ENCODE results near the gene KLF6.

KLF6 gene

GRCh38 chr10:3784510-3785250 is at the start of gene KLF6:
Gene KLF6 (minus strand): TSS chr10:3785209. CDS start chr10:3785014, 195 bp downstream.
- peaks cover 52% of the 10 kb centered on the region for H3K36me3 Mint-ChIP-seq
- H3K9me3 Mint-ChIP-seq: peaks cover 5% of the 10 kb centered on the region
- peak within 1 kb of the TSS; percentile 89 for H3K4me3 Mint-ChIP-seq
- no peaks in the 10 kb centered on the region for H3K27me3 Mint-ChIP-seq
- peak; percentile 10 for ATAC-seq
- peaks cover 43% of the 10 kb centered on the region for H3K4me1 Mint-ChIP-seq
- peak within 1 kb of the TSS; percentile 99 for H3K27ac Mint-ChIP-seq

GRCh38 chr10:3834404-3834803 is 49.4 kb upstream of the KLF6 start:
- Mint-ChIP-seq H3K4me3 (no peak overlapping the region), H3K4me1 (peaks cover 54% of the 10 kb centered on the region), H3K27ac (no peak overlapping the region), H3K27me3 (no peaks in the 10 kb centered on the region), H3K36me3 (no peaks in the 10 kb centered on the region), H3K9me3 (no peaks in the 10 kb centered on the region)
- ATAC-seq: no peak

GRCh38 chr10:3833046-3833445 is 48.0 kb upstream of the KLF6 start:
- no peak for ATAC-seq
- Mint-ChIP-seq H3K27me3 (no peaks in the 10 kb centered on the region), H3K4me1 (peaks cover 64% of the 10 kb centered on the region), H3K36me3 (no peaks in the 10 kb centered on the region), H3K9me3 (peaks cover 3% of the 10 kb centered on the region), H3K4me3 (no peak overlapping the region), H3K27ac (peak overlapping the region; percentile 36)

- no peak for ATAC-seq
- no peak overlapping the region for H3K4me3 Mint-ChIP-seq
- H3K4me1 Mint-ChIP-seq: peaks cover 62% of the 10 kb centered on the region
Observed at GRCh38 chr10:3832022-3832786, 47.2 kb upstream of the KLF6 start.

GRCh38 chr10:3831608-3832007 is 46.6 kb upstream of the KLF6 start:
- H3K36me3 Mint-ChIP-seq: no peaks in the 10 kb centered on the region
- H3K27me3 Mint-ChIP-seq: no peaks in the 10 kb centered on the region
- no peak for ATAC-seq
- H3K4me1 Mint-ChIP-seq: peaks cover 56% of the 10 kb centered on the region
- peaks cover 5% of the 10 kb centered on the region for H3K9me3 Mint-ChIP-seq
- H3K27ac Mint-ChIP-seq: no peak overlapping the region
- H3K4me3 Mint-ChIP-seq: no peak overlapping the region

More at GRCh38 chr10:3832022-3832786, 47.2 kb upstream of the KLF6 start:
- Mint-ChIP-seq H3K36me3 (no peaks in the 10 kb centered on the region), H3K27me3 (no peaks in the 10 kb centered on the region), H3K27ac (no peak overlapping the region), H3K9me3 (peaks cover 5% of the 10 kb centered on the region)

- Mint-ChIP-seq H3K4me1 (peaks cover 50% of the 10 kb centered on the region), H3K27me3 (no peaks in the 10 kb centered on the region), H3K36me3 (no peaks in the 10 kb centered on the region), H3K27ac (no peak overlapping the region), H3K4me3 (no peak overlapping the region), H3K9me3 (peaks cover 5% of the 10 kb centered on the region)
- ATAC-seq: no peak
Observed at GRCh38 chr10:3830946-3831345, 45.9 kb upstream of the KLF6 start.

- H3K27me3 Mint-ChIP-seq: no peaks in the 10 kb centered on the region
- peaks cover 41% of the 10 kb centered on the region for H3K4me1 Mint-ChIP-seq
- ATAC-seq: no peak
- H3K27ac Mint-ChIP-seq: peak overlapping the region; percentile 78
- H3K36me3 Mint-ChIP-seq: no peaks in the 10 kb centered on the region
- peak overlapping the region; percentile 58 for H3K4me3 Mint-ChIP-seq
- H3K9me3 Mint-ChIP-seq: peaks cover 5% of the 10 kb centered on the region
Observed at GRCh38 chr10:3829156-3830050, 44.4 kb upstream of the KLF6 start.

- H3K4me1 Mint-ChIP-seq: peaks cover 36% of the 10 kb centered on the region
- H3K9me3 Mint-ChIP-seq: peaks cover 5% of the 10 kb centered on the region
- H3K36me3 Mint-ChIP-seq: no peaks in the 10 kb centered on the region
Observed at GRCh38 chr10:3828404-3829155, 43.6 kb upstream of the KLF6 start.

GRCh38 chr10:3827768-3828403 is 42.9 kb upstream of the KLF6 start:
- no peaks in the 10 kb centered on the region for H3K36me3 Mint-ChIP-seq
- H3K9me3 Mint-ChIP-seq: peaks cover 5% of the 10 kb centered on the region
- peaks cover 36% of the 10 kb centered on the region for H3K4me1 Mint-ChIP-seq
- ATAC-seq: no peak
- H3K27ac Mint-ChIP-seq: peak overlapping the region; percentile 78
- peak overlapping the region; percentile 58 for H3K4me3 Mint-ChIP-seq
- no peaks in the 10 kb centered on the region for H3K27me3 Mint-ChIP-seq

More at GRCh38 chr10:3828404-3829155, 43.6 kb upstream of the KLF6 start:
- Mint-ChIP-seq H3K4me3 (peak overlapping the region; percentile 58), H3K27me3 (no peaks in the 10 kb centered on the region), H3K27ac (peak overlapping the region; percentile 78)
- peak; percentile 63 for ATAC-seq

- H3K4me3 Mint-ChIP-seq: no peak overlapping the region
- H3K4me1 Mint-ChIP-seq: peaks cover 31% of the 10 kb centered on the region
- peaks cover 5% of the 10 kb centered on the region for H3K9me3 Mint-ChIP-seq
- H3K27me3 Mint-ChIP-seq: no peaks in the 10 kb centered on the region
- ATAC-seq: no peak
- H3K36me3 Mint-ChIP-seq: no peaks in the 10 kb centered on the region
- peak overlapping the region; percentile 78 for H3K27ac Mint-ChIP-seq
Observed at GRCh38 chr10:3827266-3827665, 42.3 kb upstream of the KLF6 start.

GRCh38 chr10:3825862-3826351 is 40.9 kb upstream of the KLF6 start:
- H3K27me3 Mint-ChIP-seq: no peaks in the 10 kb centered on the region
- no peaks in the 10 kb centered on the region for H3K36me3 Mint-ChIP-seq
- no peak for ATAC-seq
- peak overlapping the region; percentile 78 for H3K27ac Mint-ChIP-seq
- peaks cover 5% of the 10 kb centered on the region for H3K9me3 Mint-ChIP-seq
- no peak overlapping the region for H3K4me3 Mint-ChIP-seq
- peaks cover 29% of the 10 kb centered on the region for H3K4me1 Mint-ChIP-seq

GRCh38 chr10:3825244-3825643 is 40.2 kb upstream of the KLF6 start:
- H3K27me3 Mint-ChIP-seq: no peaks in the 10 kb centered on the region
- no peak overlapping the region for H3K4me3 Mint-ChIP-seq
- peaks cover 5% of the 10 kb centered on the region for H3K9me3 Mint-ChIP-seq
- no peak for ATAC-seq
- H3K27ac Mint-ChIP-seq: no peak overlapping the region
- H3K36me3 Mint-ChIP-seq: no peaks in the 10 kb centered on the region
- peaks cover 26% of the 10 kb centered on the region for H3K4me1 Mint-ChIP-seq

GRCh38 chr10:3822541-3823330 is 37.7 kb upstream of the KLF6 start:
- ATAC-seq: no peak
- no peak overlapping the region for H3K27ac Mint-ChIP-seq
- peaks cover 3% of the 10 kb centered on the region for H3K4me1 Mint-ChIP-seq
- no peaks in the 10 kb centered on the region for H3K9me3 Mint-ChIP-seq
- H3K4me3 Mint-ChIP-seq: no peak overlapping the region
- H3K36me3 Mint-ChIP-seq: no peaks in the 10 kb centered on the region
- no peaks in the 10 kb centered on the region for H3K27me3 Mint-ChIP-seq
